ENCODE data around the gene DIAPH2. TPM values are rescaled to one million over a fixed set of nuclear protein-coding genes. Genes with fewer than 3 reads are reported as not detected.

Gene DIAPH2
- total RNA-seq, 1 donor from 2014 or later, result 32.9 TPM

- no peak for TF ChIP-seq CTCF (IDR thresholded peaks at IDR 0.05)
- DNase-seq (no peak), ATAC-seq (no peak)
- intact Hi-C loops (cut with DNase I), result no loop called here
- no peaks in the 10 kb centered on the region for H3K4me1 ChIP-seq
- H3K27ac ChIP-seq, result no peak overlapping the region
- no peaks in the 10 kb centered on the region for H3K36me3 ChIP-seq
- no peak overlapping the region for H3K4me3 ChIP-seq
- no peaks in the 10 kb centered on the region for H3K9me3 ChIP-seq
- no peaks in the 10 kb centered on the region for H3K27me3 ChIP-seq
These were observed 482.7 kb downstream of the DIAPH2 start for GRCh38 chrX:97167333-97167732.

- ATAC-seq (no peak), DNase-seq (no peak)
- no peak overlapping the region for H3K4me3 ChIP-seq
- no peaks in the 10 kb centered on the region for H3K27me3 ChIP-seq
- TF ChIP-seq CTCF (IDR thresholded peaks at IDR 0.05), result no peak
- no peaks in the 10 kb centered on the region for H3K9me3 ChIP-seq
- no peak overlapping the region for H3K27ac ChIP-seq
- H3K4me1 ChIP-seq, result no peaks in the 10 kb centered on the region
- H3K36me3 ChIP-seq, result no peaks in the 10 kb centered on the region
- intact Hi-C loops (cut with DNase I), result no loop called here
These were observed 484.0 kb downstream of the DIAPH2 start for GRCh38 chrX:97168646-97169045.

- ATAC-seq (no peak), DNase-seq (no peak)
- Histone ChIP-seq H3K4me1 (no peaks in the 10 kb centered on the region), H3K27ac (no peak overlapping the region), H3K36me3 (no peaks in the 10 kb centered on the region), H3K27me3 (no peaks in the 10 kb centered on the region), H3K4me3 (no peak overlapping the region), H3K9me3 (no peaks in the 10 kb centered on the region)
- intact Hi-C loops (cut with DNase I), result no loop called here
- TF ChIP-seq CTCF (IDR thresholded peaks at IDR 0.05), result no peak
These were observed 490.5 kb downstream of the DIAPH2 start for GRCh38 chrX:97175147-97175546.

GRCh38 chrX:97189668-97190067, 505.0 kb downstream of the DIAPH2 start:
- intact Hi-C loops (cut with DNase I), result no loop called here

GRCh38 chrX:97199501-97199900, 514.9 kb downstream of the DIAPH2 start:
- DNase-seq (no peak), ATAC-seq (no peak)
- no peak for TF ChIP-seq CTCF (IDR thresholded peaks at IDR 0.05)
- intact Hi-C loops (cut with DNase I), result no loop called here
- H3K9me3 ChIP-seq, result no peaks in the 10 kb centered on the region
- no peak overlapping the region for H3K4me3 ChIP-seq
- no peak overlapping the region for H3K27ac ChIP-seq
- no peaks in the 10 kb centered on the region for H3K4me1 ChIP-seq
- H3K36me3 ChIP-seq, result no peaks in the 10 kb centered on the region
- no peaks in the 10 kb centered on the region for H3K27me3 ChIP-seq

More at GRCh38 chrX:97189668-97190067, 505.0 kb downstream of the DIAPH2 start:
- no peaks in the 10 kb centered on the region for H3K36me3 ChIP-seq
- H3K27me3 ChIP-seq, result no peaks in the 10 kb centered on the region
- H3K27ac ChIP-seq, result no peak overlapping the region
- TF ChIP-seq CTCF (IDR thresholded peaks at IDR 0.05), result no peak
- peak; percentile 86 for ATAC-seq
- H3K4me1 ChIP-seq, result no peaks in the 10 kb centered on the region
- no peak overlapping the region for H3K4me3 ChIP-seq
- no peaks in the 10 kb centered on the region for H3K9me3 ChIP-seq
- no peak for DNase-seq

GRCh38 chrX:97200454-97200853, 515.8 kb downstream of the DIAPH2 start:
- ATAC-seq (no peak), DNase-seq (no peak)
- Histone ChIP-seq H3K9me3 (no peaks in the 10 kb centered on the region), H3K4me3 (no peak overlapping the region), H3K27ac (no peak overlapping the region), H3K4me1 (no peaks in the 10 kb centered on the region), H3K36me3 (no peaks in the 10 kb centered on the region), H3K27me3 (no peaks in the 10 kb centered on the region)
- intact Hi-C loops (cut with DNase I), result no loop called here
- no peak for TF ChIP-seq CTCF (IDR thresholded peaks at IDR 0.05)
